ENCODE results near the gene PHF2. TPM values are rescaled to one million over a fixed set of nuclear protein-coding genes. Genes with fewer than 3 reads are reported as not detected.

PHF2 gene
- total and polyA plus RNA-seq, 4 experiments from 2014 or later = 0.48 to 41.2 (median 21.0) TPM

- no peaks in the 10 kb centered on the region for H3K27me3 ChIP-seq (ENCODE audit: insufficient read depth, low read length)
- H3K27me3 Mint-ChIP-seq = peaks cover 3 to 6% of the 10 kb centered on the region in 2 donors
- CTCF ChIA-PET (ENCODE audit: partially characterized antibody) = interaction anchor here (1.2 kb wide), 1 partner anchor 8 kb away, joined by 3 read pairs; no protein-coding TSS in a partner anchor
Observed at GRCh38 chr9:93690618-93691017, 114.2 kb downstream of the PHF2 start.

GRCh38 chr9:93693129-93693528, 116.7 kb downstream of the PHF2 start:
- no peak for DNase-seq
- ChIA-PET CTCF (ENCODE audit: partially characterized antibody) (no interaction called here), POLR2A (ENCODE audit: partially characterized antibody) (no interaction called here)
- intact Hi-C loops (cut with micrococcal nuclease) = no loop called here
- H3K4me3 Mint-ChIP-seq = no peak overlapping the region
- H3K36me3 Mint-ChIP-seq = no peaks in the 10 kb centered on the region
- H3K36me3 ChIP-seq (ENCODE audit: insufficient read depth, low read length) = no peaks in the 10 kb centered on the region
- H3K9me3 Mint-ChIP-seq = peaks cover 0 to 49% (median 27%) of the 10 kb centered on the region in 8 donors
- no peaks in the 10 kb centered on the region for H3K4me1 Mint-ChIP-seq
- H3K4me1 ChIP-seq (ENCODE audit: insufficient read depth, low read length) = no peaks in the 10 kb centered on the region
- H3K27me3 Mint-ChIP-seq = peaks cover 0 to 3% of the 10 kb centered on the region in 2 donors
- H3K27ac ChIP-seq (ENCODE audit: low read depth, low read length) = no peak overlapping the region
- H3K4me3 ChIP-seq (ENCODE audit: low read length in 2 of 2) = no peak overlapping the region
- H3K27me3 ChIP-seq (ENCODE audit: insufficient read depth, low read length) = no peaks in the 10 kb centered on the region
- H3K27ac Mint-ChIP-seq = no peak overlapping the region
- H3K9me3 ChIP-seq (ENCODE audit: control insufficient read depth in 1 of 2, low read length in 2 of 2) = no peaks in the 10 kb centered on the region

More at GRCh38 chr9:93690618-93691017, 114.2 kb downstream of the PHF2 start:
- Histone ChIP-seq H3K27ac (ENCODE audit: low read depth, low read length) (no peak overlapping the region), H3K36me3 (ENCODE audit: insufficient read depth, low read length) (no peaks in the 10 kb centered on the region), H3K4me3 (ENCODE audit: low read length in 2 of 2) (no peak overlapping the region), H3K9me3 (ENCODE audit: control insufficient read depth in 1 of 2, low read length in 2 of 2) (no peaks in the 10 kb centered on the region), H3K4me1 (ENCODE audit: insufficient read depth, low read length) (no peaks in the 10 kb centered on the region)
- H3K27ac Mint-ChIP-seq = no peak overlapping the region
- H3K4me1 Mint-ChIP-seq = no peaks in the 10 kb centered on the region
- intact Hi-C loops (cut with micrococcal nuclease) = no loop called here
- peaks cover 0 to 52% (median 31%) of the 10 kb centered on the region in 8 donors for H3K9me3 Mint-ChIP-seq
- no peak overlapping the region for H3K4me3 Mint-ChIP-seq
- no peak for DNase-seq
- H3K36me3 Mint-ChIP-seq = peaks cover 0 to 5% of the 10 kb centered on the region in 2 donors
- POLR2A ChIA-PET (ENCODE audit: partially characterized antibody) = no interaction called here

GRCh38 chr9:93697352-93698139, 121.2 kb downstream of the PHF2 start:
- CTCF ChIA-PET (ENCODE audit: partially characterized antibody) = no interaction called here
- no peak for DNase-seq
- Mint-ChIP-seq H3K4me1 (no peaks in the 10 kb centered on the region), H3K27me3 (peaks cover 3 to 5% of the 10 kb centered on the region in 2 donors), H3K4me3 (no peak overlapping the region), H3K36me3 (no peaks in the 10 kb centered on the region), H3K9me3 (peaks cover 0 to 36% (median 10%) of the 10 kb centered on the region in 8 donors), H3K27ac (no peak overlapping the region)
- no peaks in the 10 kb centered on the region for H3K27me3 ChIP-seq (ENCODE audit: insufficient read depth, low read length)
- H3K9me3 ChIP-seq (ENCODE audit: control insufficient read depth in 1 of 2, low read length in 2 of 2) = no peaks in the 10 kb centered on the region
- no peaks in the 10 kb centered on the region for H3K4me1 ChIP-seq (ENCODE audit: insufficient read depth, low read length)
- H3K4me3 ChIP-seq (ENCODE audit: low read length in 2 of 2) = no peak overlapping the region
- intact Hi-C loops (cut with micrococcal nuclease) = no loop called here
- H3K27ac ChIP-seq (ENCODE audit: low read depth, low read length) = no peak overlapping the region
- POLR2A ChIA-PET (ENCODE audit: partially characterized antibody) = no interaction called here
- no peaks in the 10 kb centered on the region for H3K36me3 ChIP-seq (ENCODE audit: insufficient read depth, low read length)

- no peak overlapping the region for H3K27ac Mint-ChIP-seq
- Histone ChIP-seq H3K27ac (ENCODE audit: low read depth, low read length) (no peak overlapping the region), H3K36me3 (ENCODE audit: insufficient read depth, low read length) (no peaks in the 10 kb centered on the region), H3K27me3 (ENCODE audit: insufficient read depth, low read length) (no peaks in the 10 kb centered on the region), H3K9me3 (ENCODE audit: control insufficient read depth in 1 of 2, low read length in 2 of 2) (no peaks in the 10 kb centered on the region), H3K4me1 (ENCODE audit: insufficient read depth, low read length) (no peaks in the 10 kb centered on the region), H3K4me3 (ENCODE audit: low read length in 2 of 2) (no peak overlapping the region)
- H3K4me3 Mint-ChIP-seq = no peak overlapping the region
- DNase-seq = no peak
- H3K4me1 Mint-ChIP-seq = no peaks in the 10 kb centered on the region
- CTCF ChIA-PET (ENCODE audit: partially characterized antibody) = no interaction called here
- POLR2A ChIA-PET (ENCODE audit: partially characterized antibody) = no interaction called here
- intact Hi-C loops (cut with micrococcal nuclease) = no loop called here
- H3K36me3 Mint-ChIP-seq = no peaks in the 10 kb centered on the region
- peaks cover 0 to 42% (median 13%) of the 10 kb centered on the region in 8 donors for H3K9me3 Mint-ChIP-seq
- H3K27me3 Mint-ChIP-seq = peaks cover 3 to 5% of the 10 kb centered on the region in 2 donors
Observed at GRCh38 chr9:93698140-93698908, 121.9 kb downstream of the PHF2 start.

GRCh38 chr9:93699650-93700049, 123.3 kb downstream of the PHF2 start:
- POLR2A ChIA-PET (ENCODE audit: partially characterized antibody) = no interaction called here
- H3K4me1 Mint-ChIP-seq = no peaks in the 10 kb centered on the region
- H3K36me3 Mint-ChIP-seq = peaks cover 0 to 2% of the 10 kb centered on the region in 2 donors
- peaks cover 2 to 3% of the 10 kb centered on the region in 2 donors for H3K27me3 Mint-ChIP-seq
- DNase-seq = no peak
- intact Hi-C loops (cut with micrococcal nuclease) = no loop called here
- H3K9me3 Mint-ChIP-seq = peaks cover 0 to 53% (median 21%) of the 10 kb centered on the region in 8 donors
- H3K4me3 ChIP-seq (ENCODE audit: low read length in 2 of 2) = no peak overlapping the region
- no peak overlapping the region for H3K27ac Mint-ChIP-seq
- no peak overlapping the region for H3K27ac ChIP-seq (ENCODE audit: low read depth, low read length)
- no peak overlapping the region for H3K4me3 Mint-ChIP-seq
- H3K27me3 ChIP-seq (ENCODE audit: insufficient read depth, low read length) = no peaks in the 10 kb centered on the region
- no peaks in the 10 kb centered on the region for H3K9me3 ChIP-seq (ENCODE audit: control insufficient read depth in 1 of 2, low read length in 2 of 2)
- H3K4me1 ChIP-seq (ENCODE audit: insufficient read depth, low read length) = no peaks in the 10 kb centered on the region
- CTCF ChIA-PET (ENCODE audit: partially characterized antibody) = no interaction called here
- H3K36me3 ChIP-seq (ENCODE audit: insufficient read depth, low read length) = no peaks in the 10 kb centered on the region

- CTCF ChIA-PET (ENCODE audit: partially characterized antibody) = no interaction called here
- Mint-ChIP-seq H3K9me3 (peaks cover 2 to 55% (median 22%) of the 10 kb centered on the region in 8 donors), H3K27ac (no peak overlapping the region), H3K36me3 (peaks cover 0 to 2% of the 10 kb centered on the region in 2 donors), H3K27me3 (peaks cover 2 to 3% of the 10 kb centered on the region in 2 donors), H3K4me3 (no peak overlapping the region), H3K4me1 (no peaks in the 10 kb centered on the region)
- Histone ChIP-seq H3K4me1 (ENCODE audit: insufficient read depth, low read length) (no peaks in the 10 kb centered on the region), H3K9me3 (ENCODE audit: control insufficient read depth in 1 of 2, low read length in 2 of 2) (no peaks in the 10 kb centered on the region), H3K27ac (ENCODE audit: low read depth, low read length) (no peak overlapping the region), H3K4me3 (ENCODE audit: low read length in 2 of 2) (no peak overlapping the region), H3K36me3 (ENCODE audit: insufficient read depth, low read length) (no peaks in the 10 kb centered on the region), H3K27me3 (ENCODE audit: insufficient read depth, low read length) (no peaks in the 10 kb centered on the region)
- intact Hi-C loops (cut with micrococcal nuclease) = no loop called here
- POLR2A ChIA-PET (ENCODE audit: partially characterized antibody) = no interaction called here
- DNase-seq = no peak
Observed at GRCh38 chr9:93701494-93702218, 125.3 kb downstream of the PHF2 start.

- H3K27me3 Mint-ChIP-seq = peaks cover 2 to 3% of the 10 kb centered on the region in 2 donors
- CTCF ChIA-PET (ENCODE audit: partially characterized antibody) = no interaction called here
- POLR2A ChIA-PET (ENCODE audit: partially characterized antibody) = no interaction called here
- no peak overlapping the region for H3K4me3 Mint-ChIP-seq
- H3K4me1 ChIP-seq (ENCODE audit: insufficient read depth, low read length) = no peaks in the 10 kb centered on the region
- no peaks in the 10 kb centered on the region for H3K9me3 ChIP-seq (ENCODE audit: control insufficient read depth in 1 of 2, low read length in 2 of 2)
- no peak overlapping the region for H3K27ac Mint-ChIP-seq
- no peaks in the 10 kb centered on the region for H3K4me1 Mint-ChIP-seq
- no peak overlapping the region for H3K27ac ChIP-seq (ENCODE audit: low read depth, low read length)
- intact Hi-C loops (cut with micrococcal nuclease) = no loop called here
- H3K4me3 ChIP-seq (ENCODE audit: low read length in 2 of 2) = no peak overlapping the region
- DNase-seq = no peak
- H3K36me3 ChIP-seq (ENCODE audit: insufficient read depth, low read length) = no peaks in the 10 kb centered on the region
- H3K27me3 ChIP-seq (ENCODE audit: insufficient read depth, low read length) = no peaks in the 10 kb centered on the region
- peaks cover 2 to 55% (median 22%) of the 10 kb centered on the region in 8 donors for H3K9me3 Mint-ChIP-seq
- H3K36me3 Mint-ChIP-seq = peaks cover 0 to 2% of the 10 kb centered on the region in 2 donors
Observed at GRCh38 chr9:93702261-93702660, 125.9 kb downstream of the PHF2 start.

All from CD4-positive, alpha-beta memory T cell (primary cell).